A204.1 (cell line): Measurements from ENCODE around the gene RAB34.

Experiments
- FAIRE-seq: peaks from 2 replicates; lab custom pipeline; 2012; peaks lifted over from hg19 to GRCh38; lab: Jason Lieb, UNC

The RAB34 gene

GRCh38 chr17:28712032-28712704 lies 5.5 kb downstream of the RAB34 start:
- no peak for FAIRE-seq

GRCh38 chr17:28711723-28712031 lies 6.0 kb downstream of the RAB34 start, which contains the start of gene PROCA1:
PROCA1 (minus strand) TSS chr17:28711888; CDS start chr17:28711660, 228 bp downstream.
- FAIRE-seq: no peak

GRCh38 chr17:28710861-28711722 lies 6.6 kb downstream of the RAB34 start:
- FAIRE-seq: no peak

GRCh38 chr17:28707339-28707720 lies 10.3 kb downstream of the RAB34 start:
- FAIRE-seq: no peak

- no peak for FAIRE-seq
These were observed 11.0 kb downstream of the RAB34 start for GRCh38 chr17:28706471-28707338.

- FAIRE-seq: no peak
These were observed 11.8 kb downstream of the RAB34 start for GRCh38 chr17:28705728-28706334.

GRCh38 chr17:28705074-28705659 lies 12.5 kb downstream of the RAB34 start:
- no peak for FAIRE-seq

- FAIRE-seq: no peak
These were observed 13.3 kb downstream of the RAB34 start for GRCh38 chr17:28704219-28704858.

GRCh38 chr17:28703552-28704218 lies 14.0 kb downstream of the RAB34 start:
- FAIRE-seq: no peak

- FAIRE-seq: no peak
These were observed 14.9 kb downstream of the RAB34 start for GRCh38 chr17:28702752-28703150.

- FAIRE-seq: no peak
These were observed 15.5 kb downstream of the RAB34 start for GRCh38 chr17:28702026-28702751.

GRCh38 chr17:28700830-28701492 lies 16.7 kb downstream of the RAB34 start:
- no peak for FAIRE-seq

- FAIRE-seq: no peak
These were observed 17.4 kb downstream of the RAB34 start for GRCh38 chr17:28700278-28700677.

- FAIRE-seq: no peak
These were observed 19.3 kb downstream of the RAB34 start for GRCh38 chr17:28698253-28698941.

GRCh38 chr17:28693869-28694268 lies 23.8 kb downstream of the RAB34 start:
- no peak for FAIRE-seq

GRCh38 chr17:28689011-28689410 lies 28.7 kb downstream of the RAB34 start:
- no peak for FAIRE-seq

GRCh38 chr17:28688481-28688880 lies 29.2 kb downstream of the RAB34 start:
- no peak for FAIRE-seq

GRCh38 chr17:28686296-28686695 lies 31.4 kb downstream of the RAB34 start:
- no peak for FAIRE-seq

- FAIRE-seq: no peak
These were observed 32.3 kb downstream of the RAB34 start for GRCh38 chr17:28685366-28685765.
